Heart left ventricle (tissue), 16 donors: ENCODE results near the gene ZFAND6. TPM values are rescaled to one million over a fixed set of nuclear protein-coding genes. Genes with fewer than 3 reads are reported as not detected.
A peak's percentile ranks its signal among the peaks of the same experiment; 100 is the strongest.
"Not testable (repeated sequence)": the region's sequence is repeated elsewhere in the genome, so short reads cannot be mapped to it uniquely, and the experiment has no call there.

Experiments
- ATAC-seq, 4 donors: fragments of 200-7000 bp; cut with Tn5 transposase; one replicate each; pipeline ENCODE4 v1.9.1; 2020 to 2022; ENCODE audit warnings: moderate library complexity in 4 of 4, mild to moderate bottlenecking in 3 of 4, moderate number of reproducible peaks in 1 of 4
- DNase-seq, 5 donors: peaks; one replicate each; pipeline ENCODE4 v3.0.0-alpha.2; 2020
- H3K27ac ChIP-seq, 12 donors: fragments of 200-600 bp; sonication (generic) in 4 of 12; one replicate each; pipeline versions ENCODE4 v1.5.0 to v1.8.0; 2016 to 2022; ENCODE audit warnings: mild to moderate bottlenecking in 2 of 12
- H3K27me3 ChIP-seq, 9 donors: fragments of 200-600 bp; sonication (generic) in 2 of 9; one replicate each; pipeline versions ENCODE4 v1.5.1 to v1.8.0; 2016 to 2022; ENCODE audit warnings: mild to moderate bottlenecking in 3 of 9
- H3K36me3 ChIP-seq, 9 donors: fragments of 200-600 bp; sonication (generic) in 2 of 9; one replicate each; pipeline versions ENCODE4 v1.5.0 to v1.8.0; 2018 to 2022; ENCODE audit warnings: mild to moderate bottlenecking in 2 of 9
- H3K4me1 ChIP-seq, 12 donors: fragments of 200-600 bp; sonication (generic) in 4 of 12; one replicate each; pipeline versions ENCODE4 v1.5.0 to v1.8.0; 2016 to 2022; ENCODE audit warnings: mild to moderate bottlenecking in 3 of 12
- H3K4me3 ChIP-seq, 12 donors: fragments of 200-600 bp; sonication (generic) in 4 of 12; one replicate each; pipeline versions ENCODE4 v1.5.0 to v1.8.0; 2017 to 2022; ENCODE audit warnings: mild to moderate bottlenecking in 9 of 12, moderate library complexity in 4 of 12
- H3K9me3 ChIP-seq, 12 donors: fragments of 200-600 bp; sonication (generic) in 4 of 12; one replicate each; pipeline versions ENCODE4 v1.5.0 to v1.8.0; 2016 to 2022; ENCODE audit warnings: mild to moderate bottlenecking in 1 of 12
- CTCF ChIP-seq, 12 donors: fragments of 200-600 bp; sonication (generic) in 4 of 12; IDR thresholded peaks; one replicate each; pipeline versions ENCODE4 v1.5.0 to v1.8.0; 2018 to 2022; ENCODE audit warnings: antibody characterized with exemption in 12 of 12, mild to moderate bottlenecking in 5 of 12
- POLR2A ChIP-seq, 2 donors: fragments of 450-650 bp; IDR thresholded peaks; one replicate each; pipeline ENCODE4 v1.6.1; 2017; ENCODE audit warnings: antibody characterized with exemption in 2 of 2, mild to moderate bottlenecking in 2 of 2, moderate library complexity in 2 of 2
- WGBS, 4 donors: extraction: QIAGEN DNeasy Blood & Tissue Kit in 2 of 4; methylation state at CpG; one replicate each; pipeline versions ENCODE4 v1.1.5 to v1.1.7; 2013 to 2018; 5-methylcytosine and 5-hydroxymethylcytosine counted together
- intact Hi-C, 10 donors: fragments of 100-400 bp; cut with DNase I; formaldehyde crosslinking; loops; one replicate each; pipeline versions ENCODE4 v1.11.1 to v1.14.2; 2022
- polyA plus RNA-seq, 2 donors: library from polyadenylated mRNA; stranded (reverse); fragments of 200-250 nt; gene quantifications; one replicate each; pipeline ENCODE4 v1.2.3, GENCODE V29; 2013
- total RNA-seq, 9 donors: library from RNA; depleted of rRNA in 2 of 9; stranded (reverse); fragments of >200 nt in 2 of 9; fragmentation: NEBNext Ultra II Directional in 3 of 9; extraction: Animal tissue kit (Norgen Biotek cat#: 25700) in 3 of 9; gene quantifications; one replicate each; pipeline versions ENCODE4 v1.1.0 to v1.2.4, GENCODE V29; 2016 to 2023
- donor health status: ischemic (EF 13 %, LVEDD 7.1; RV severe dilation, severe dysfunction).
- donor health status: healthy with polysubstance abuse.
- donor health status: DM: no; HTN: yes; CAD: no.
- donor health status: DM: no; HTN: no; CAD: no.
- donor health status: ischemic (EF 25% LVEDD 6.9; RV normal size, moderate dysfunction).
- donor health status: ischemic (EF 25% LVEDD 5.7; RV mildly dilated, moderate dysfunction).
- donor health status: healthy.
- donor health status: DM: yes; HTN: yes; CAD: no.
- donor health status: ischemic (EF 35%, LVEDD 5.7; RV mildly dilated, moderate dysfunction).
- donor health status: nonischemic (EF 11% LVEDD 7.7; RV severe dilation, severe dysfunction).
- donor health status: DM: yes; HTN: yes; CAD: no.
- donor health status: PGD.
- donor health status: ischemic (EF 29% LVEDD 5.4; RV normal size, mild dysfunction).
- donor health status: nonischemic (EF 23%, LVEDD 6.1; RV moderate dilation, normal function).

ZFAND6 gene
- total and polyA plus RNA-seq, 11 donors = 43.4 to 105 (median 79.9) TPM

DNA sequence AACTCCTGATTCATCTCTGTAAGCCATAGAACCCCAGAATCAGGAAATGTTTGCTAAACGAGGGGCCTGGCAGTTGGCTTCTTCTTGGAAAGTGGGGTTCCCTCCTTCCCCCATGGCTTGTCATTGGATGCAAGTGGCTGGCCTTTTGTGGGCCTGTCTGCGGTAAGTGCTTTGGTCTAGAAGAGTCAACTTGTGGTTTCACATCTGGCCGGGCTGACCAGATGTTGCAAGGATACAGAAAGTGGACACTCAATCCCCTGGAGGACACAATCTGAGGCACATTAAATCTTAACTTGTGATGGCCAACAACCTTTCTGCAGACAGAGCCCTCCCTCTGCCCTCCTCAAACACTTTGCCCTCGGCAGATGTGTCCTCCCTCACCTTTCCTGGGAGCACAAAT lies 94.4 kb downstream of the ZFAND6 start:
- DNase-seq = no peak
- whole genome bisulfite sequencing, 4 donors = 81 to 86% (median 84%) methylated on average over 1 to 4 of the region's 4 CpGs
- peak overlapping the region in 1 of 12 donors; percentile 76 for H3K27ac ChIP-seq
- peaks cover 0 to 3% (median 0%) of the 10 kb centered on the region in 9 donors for H3K36me3 ChIP-seq
- H3K9me3 ChIP-seq = no peaks in the 10 kb centered on the region
- H3K4me3 ChIP-seq = peak overlapping the region in 3 of 12 donors; percentile 70 to 95 (median 72)
- ATAC-seq = no peak
- intact Hi-C loops = loop anchor here in 9 of 10 donors (2.0 to 10.0 kb wide), 9 partner anchors 82 to 259 kb away; partner anchors contain the start of genes ZFAND6 (in 3 of the 9) and MTHFS (in 1 of the 9)
- peaks cover 0 to 38% (median 13%) of the 10 kb centered on the region in 12 donors for H3K4me1 ChIP-seq
- H3K27me3 ChIP-seq = no peaks in the 10 kb centered on the region
- TF ChIP-seq CTCF (IDR thresholded peaks at IDR 0.05) (no peak), POLR2A (IDR thresholded peaks at IDR 0.05) (no peak)

DNA sequence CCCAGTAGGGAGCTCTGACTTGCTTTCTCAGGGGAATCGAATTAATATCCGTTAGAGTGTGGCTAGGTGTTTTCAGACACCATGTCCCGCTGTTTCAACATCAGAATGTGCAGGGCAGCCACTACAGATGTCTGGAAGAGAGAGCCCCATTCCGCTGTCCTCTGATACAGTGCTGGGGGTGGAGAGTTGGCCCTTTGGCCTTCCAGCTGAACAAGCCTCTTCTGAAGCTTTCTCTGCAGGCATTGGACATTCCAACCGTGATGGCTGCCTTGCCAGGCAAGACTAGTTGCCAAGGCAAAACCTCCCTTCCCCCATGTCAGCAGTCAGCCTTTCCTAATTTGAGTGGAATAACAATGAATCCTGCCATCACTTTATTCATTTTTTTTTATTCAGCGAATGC lies 94.9 kb downstream of the ZFAND6 start:
- intact Hi-C loops = loop anchor here in 8 of 10 donors (5.0 to 10.0 kb wide), 7 partner anchors 82 to 260 kb away; partner anchors contain the start of genes MTHFS (in 1 of the 8) and ZFAND6 (in 1 of the 8)
- Histone ChIP-seq H3K27me3 (no peaks in the 10 kb centered on the region), H3K36me3 (peaks cover 0 to 3% (median 0%) of the 10 kb centered on the region in 9 donors), H3K9me3 (no peaks in the 10 kb centered on the region), H3K4me3 (no peak overlapping the region), H3K27ac (no peak overlapping the region), H3K4me1 (peaks cover 0 to 38% (median 13%) of the 10 kb centered on the region in 12 donors)
- ATAC-seq = no peak
- WGBS, 4 donors = 85 to 88% (median 86%) methylated on average over 6 of the region's 6 CpGs
- TF ChIP-seq CTCF (IDR thresholded peaks at IDR 0.05) = no peak
- no peak for DNase-seq

DNA sequence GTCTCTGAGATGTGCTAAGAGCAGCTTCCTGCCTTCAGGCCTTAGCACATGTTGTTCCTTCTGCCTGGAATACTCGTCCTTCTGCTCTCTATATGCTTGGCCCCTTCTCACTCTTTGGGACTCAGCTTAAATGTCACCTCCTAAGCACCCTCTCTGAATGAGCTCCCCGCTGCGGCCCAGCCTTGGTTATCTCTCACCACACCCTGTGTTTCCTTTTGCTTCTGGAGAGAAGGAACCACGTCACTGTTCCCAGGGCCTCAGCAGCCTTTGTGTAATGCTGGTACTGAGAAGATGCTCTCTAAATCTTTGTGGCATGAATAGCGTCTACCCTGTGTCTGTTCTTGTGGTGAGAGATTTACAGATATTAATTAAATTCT lies 95.5 kb downstream of the ZFAND6 start:
- DNase-seq (no peak), ATAC-seq (no peak)
- TF ChIP-seq CTCF (IDR thresholded peaks at IDR 0.05) = no peak
- no peak for TF ChIP-seq POLR2A (IDR thresholded peaks at IDR 0.05)
- H3K36me3 ChIP-seq = peaks cover 0 to 6% (median 0%) of the 10 kb centered on the region in 9 donors
- whole genome bisulfite sequencing, 4 donors = 80 to 92% (median 84%) methylated on average over 5 of the region's 5 CpGs
- peaks cover 0 to 40% (median 13%) of the 10 kb centered on the region in 12 donors for H3K4me1 ChIP-seq
- H3K4me3 ChIP-seq = no peak overlapping the region
- peak overlapping the region in 1 of 12 donors; percentile 3 for H3K27ac ChIP-seq
- H3K27me3 ChIP-seq = no peaks in the 10 kb centered on the region
- intact Hi-C loops = loop anchor here in 6 of 10 donors (5.0 to 10.0 kb wide), 4 partner anchors 90 to 260 kb away; partner anchors contain the start of genes MTHFS (in 1 of the 6) and ZFAND6 (in 1 of the 6)
- H3K9me3 ChIP-seq = no peaks in the 10 kb centered on the region

DNA sequence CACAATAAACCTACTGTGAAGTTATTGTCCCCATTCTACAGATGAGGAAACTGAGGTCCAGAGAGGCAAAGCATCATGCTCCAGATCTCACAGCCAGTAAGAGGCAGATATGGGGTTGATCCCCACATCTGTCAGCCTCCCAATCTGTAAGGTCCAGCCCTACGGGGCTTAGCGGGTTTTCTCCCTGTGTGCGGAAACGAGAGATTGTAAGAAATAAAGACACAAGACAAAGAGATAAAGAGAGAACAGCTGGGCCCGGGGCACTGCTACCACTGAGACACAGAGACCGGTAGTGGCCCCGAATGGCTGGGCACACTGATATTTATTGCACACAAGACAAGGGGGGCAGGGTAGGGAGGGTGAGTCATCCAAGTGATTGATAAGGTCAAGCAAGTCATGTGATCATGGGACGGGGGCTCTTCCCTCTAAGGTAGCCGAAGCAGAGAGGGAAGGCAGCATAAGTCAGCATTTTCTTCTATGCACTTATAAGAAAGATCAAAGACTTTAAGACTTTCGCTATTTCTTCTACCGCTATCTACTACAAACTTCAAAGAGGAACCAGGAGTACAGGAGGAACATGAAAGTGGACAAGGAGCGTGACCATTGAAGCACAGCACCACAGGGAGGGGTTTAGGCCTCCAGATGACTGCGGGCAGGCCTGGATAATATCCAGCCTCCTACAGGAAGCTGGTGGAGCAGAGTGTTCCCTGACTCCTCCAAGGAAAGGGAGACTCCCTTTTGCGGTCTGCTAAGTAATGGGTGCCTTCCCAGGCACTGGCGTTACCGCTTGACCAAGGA lies 96.1 kb downstream of the ZFAND6 start:
- not testable (repeated sequence) for DNase-seq, H3K4me3 ChIP-seq, ATAC-seq, H3K9me3 ChIP-seq, H3K27me3 ChIP-seq
- intact Hi-C loops = loop anchor here in 6 of 10 donors (5.0 to 10.0 kb wide), 4 partner anchors 91 to 261 kb away; partner anchors contain the start of genes MTHFS (in 1 of the 6) and ZFAND6 (in 1 of the 6)
- WGBS, 4 donors = 72 to 82% (median 77%) methylated on average over 16 of the region's 16 CpGs
- Histone ChIP-seq H3K4me1 (peaks cover 0 to 46% (median 16%) of the 10 kb centered on the region in 12 donors), H3K27ac (peak overlapping the region in 1 of 12 donors; percentile 17), H3K36me3 (peaks cover 0 to 10% (median 0%) of the 10 kb centered on the region in 9 donors)
